ENCODE measurements around the gene CAPNS1.

The CAPNS1 gene

GRCh38 chr19:36144624-36145023 lies 4.8 kb downstream of the CAPNS1 start:
- Histone ChIP-seq H3K27ac (ENCODE audit: low read depth, low read length) (no peak overlapping the region), H3K9me3 (ENCODE audit: control insufficient read depth, insufficient read depth, low read length) (no peaks in the 10 kb centered on the region), H3K9me2 (replicated peaks; ENCODE audit: control insufficient read depth, low read length) (no peaks in the 10 kb centered on the region), H3K79me2 (ENCODE audit: control insufficient read depth, low read length) (peaks cover 22% of the 10 kb centered on the region), H3K4me2 (ENCODE audit: low read length) (no peak overlapping the region), H4K20me1 (ENCODE audit: control insufficient read depth, insufficient read depth, low read depth, low read length) (peaks cover 3% of the 10 kb centered on the region; the same call in 1 of the 2 replicates), H3K4me1 (ENCODE audit: control insufficient read depth, low read length) (peaks cover 8% of the 10 kb centered on the region), H3F3A (ENCODE audit: control insufficient read depth, insufficient read depth) (no peaks in the 10 kb centered on the region), H3K27me3 (ENCODE audit: control insufficient read depth, low read length) (no peaks in the 10 kb centered on the region), H3K36me3 (ENCODE audit: control insufficient read depth, low read length) (peaks cover 45% of the 10 kb centered on the region), H3K4me3 (ENCODE audit: low read length) (no peak overlapping the region)
- TF ChIP-seq CTCF (IDR thresholded peaks at IDR 0.05; ENCODE audit: low read depth, low read length, poor library complexity, severe bottlenecking), result no peak
- no peak for TF ChIP-seq EZH2phosphoT487 (IDR thresholded peaks at IDR 0.05; ENCODE audit: borderline replicate concordance, low read length)

- H3K36me3 ChIP-seq (ENCODE audit: control insufficient read depth, low read length), result peaks cover 33% of the 10 kb centered on the region
These were observed 10.0 kb downstream of the CAPNS1 start for GRCh38 chr19:36149673-36150406.

GRCh38 chr19:36150586-36150985 lies 10.7 kb downstream of the CAPNS1 start:
- no peak for TF ChIP-seq CTCF (IDR thresholded peaks at IDR 0.05; ENCODE audit: low read depth, low read length, poor library complexity, severe bottlenecking)
- no peak for TF ChIP-seq EZH2phosphoT487 (IDR thresholded peaks at IDR 0.05; ENCODE audit: borderline replicate concordance, low read length)
- Histone ChIP-seq H3F3A (ENCODE audit: control insufficient read depth, insufficient read depth) (no peaks in the 10 kb centered on the region), H3K4me3 (ENCODE audit: low read length) (no peak overlapping the region), H3K27ac (ENCODE audit: low read depth, low read length) (no peak overlapping the region), H3K4me2 (ENCODE audit: low read length) (no peak overlapping the region), H3K36me3 (ENCODE audit: control insufficient read depth, low read length) (peaks cover 28% of the 10 kb centered on the region), H3K9me2 (replicated peaks; ENCODE audit: control insufficient read depth, low read length) (no peaks in the 10 kb centered on the region), H3K9me3 (ENCODE audit: control insufficient read depth, insufficient read depth, low read length) (no peaks in the 10 kb centered on the region), H3K79me2 (ENCODE audit: control insufficient read depth, low read length) (no peaks in the 10 kb centered on the region), H3K27me3 (ENCODE audit: control insufficient read depth, low read length) (no peaks in the 10 kb centered on the region), H3K4me1 (ENCODE audit: control insufficient read depth, low read length) (no peaks in the 10 kb centered on the region), H4K20me1 (ENCODE audit: control insufficient read depth, insufficient read depth, low read depth, low read length) (no peaks in the 10 kb centered on the region)

More at GRCh38 chr19:36149673-36150406, 10.0 kb downstream of the CAPNS1 start:
- Histone ChIP-seq H3K4me1 (ENCODE audit: control insufficient read depth, low read length) (no peaks in the 10 kb centered on the region), H3K4me2 (ENCODE audit: low read length) (no peak overlapping the region), H3F3A (ENCODE audit: control insufficient read depth, insufficient read depth) (no peaks in the 10 kb centered on the region), H3K9me2 (replicated peaks; ENCODE audit: control insufficient read depth, low read length) (no peaks in the 10 kb centered on the region), H3K4me3 (ENCODE audit: low read length) (no peak overlapping the region), H3K79me2 (ENCODE audit: control insufficient read depth, low read length) (no peaks in the 10 kb centered on the region), H4K20me1 (ENCODE audit: control insufficient read depth, insufficient read depth, low read depth, low read length) (no peaks in the 10 kb centered on the region), H3K27ac (ENCODE audit: low read depth, low read length) (no peak overlapping the region), H3K9me3 (ENCODE audit: control insufficient read depth, insufficient read depth, low read length) (no peaks in the 10 kb centered on the region), H3K27me3 (ENCODE audit: control insufficient read depth, low read length) (no peaks in the 10 kb centered on the region)
- TF ChIP-seq CTCF (IDR thresholded peaks at IDR 0.05; ENCODE audit: low read depth, low read length, poor library complexity, severe bottlenecking) (no peak), EZH2phosphoT487 (IDR thresholded peaks at IDR 0.05; ENCODE audit: borderline replicate concordance, low read length) (no peak)

All from DOHH2 (cell line).